HEK293T (cell line): ENCODE data around the gene C19orf38.

Experiments
- ARNT ChIP-seq: fragments of 450-650 bp; IDR thresholded peaks from 2 replicates; pipeline ENCODE4 v1.6.1; 2017; ENCODE audit warnings: mild to moderate bottlenecking
- FOXA1 ChIP-seq: fragments of 450-650 bp; IDR thresholded peaks from 2 replicates; pipeline ENCODE4 v1.6.1; 2016; ENCODE audit warnings: mild to moderate bottlenecking
- HDGF ChIP-seq: fragments of 450-650 bp; IDR thresholded peaks from 2 replicates; pipeline ENCODE4 v1.6.1; 2017; ENCODE audit warnings: antibody characterized with exemption, borderline replicate concordance
- NFRKB ChIP-seq: fragments of 450-650 bp; IDR thresholded peaks from 2 replicates; pipeline ENCODE4 v1.6.1; 2016; ENCODE audit warnings: mild to moderate bottlenecking, moderate library complexity
- TARDBP ChIP-seq: fragments of 450-650 bp; IDR thresholded peaks from 2 replicates; pipeline ENCODE4 v1.6.1; 2016

GRCh38 chr19:10855879-10856522 lies 7.8 kb downstream of the C19orf38 start:
- no peak for TF ChIP-seq TARDBP
- TF ChIP-seq ARNT: no peak
- TF ChIP-seq HDGF: no peak
- no peak for TF ChIP-seq NFRKB
- no peak for TF ChIP-seq FOXA1
